Endodermal cell (in vitro differentiated cells): ENCODE data around the gene ZNF536. TPM values are rescaled to one million over a fixed set of nuclear protein-coding genes. Genes with fewer than 3 reads are reported as not detected.

ENCODE experiments used
- DNase-seq: peaks from one replicate; pipeline ENCODE4 v3.0.0-alpha.2; 2017
- H3K27ac ChIP-seq: 2 replicates; pipeline ENCODE4 v1.5.1; 2013; ENCODE audit warnings: mild to moderate bottlenecking, low read depth, low read length, moderate library complexity
- H3K27me3 ChIP-seq: 2 replicates; pipeline ENCODE4 v1.6.1; 2013; ENCODE audit warnings: mild to moderate bottlenecking, low read length, moderate library complexity; ENCODE audit not compliant: insufficient read depth, control insufficient read depth, poor library complexity, severe bottlenecking
- H3K36me3 ChIP-seq: 2 replicates; pipeline ENCODE4 v1.7.0; 2013; ENCODE audit warnings: mild to moderate bottlenecking, low read length, moderate library complexity; ENCODE audit not compliant: control insufficient read depth, insufficient read depth
- H3K4me1 ChIP-seq: one replicate; pipeline ENCODE4 v1.7.0; 2013; ENCODE audit warnings: low read length; ENCODE audit not compliant: control insufficient read depth, insufficient read depth
- H3K4me3 ChIP-seq: 2 replicates; pipeline ENCODE4 v1.5.1; 2013; ENCODE audit warnings: mild to moderate bottlenecking, low read length, moderate library complexity
- H3K9ac ChIP-seq: 2 replicates; pipeline ENCODE4 v1.6.1; 2013; ENCODE audit warnings: mild to moderate bottlenecking, low read length, moderate library complexity; ENCODE audit not compliant: poor library complexity, severe bottlenecking; ENCODE audit errors: extremely low read depth
- H3K9me3 ChIP-seq: 2 replicates; pipeline ENCODE4 v1.6.1; 2013; ENCODE audit warnings: mild to moderate bottlenecking, low read length, moderate library complexity; ENCODE audit not compliant: control insufficient read depth
- H3K27ac Mint-ChIP-seq: 2 replicates; pipeline ENCODE4 v1.8.0; 2020; ENCODE audit warnings: mixed read lengths
- H3K27me3 Mint-ChIP-seq: 2 replicates; pipeline ENCODE4 v1.8.0; 2021; ENCODE audit warnings: mild to moderate bottlenecking, mixed read lengths; ENCODE audit not compliant: insufficient read depth
- H3K36me3 Mint-ChIP-seq: 2 replicates; pipeline ENCODE4 v1.8.0; 2020; ENCODE audit warnings: low read depth, mixed read lengths
- H3K4me1 Mint-ChIP-seq: 2 replicates; pipeline ENCODE4 v1.8.0; 2020; ENCODE audit warnings: mixed read lengths
- H3K4me3 Mint-ChIP-seq: 2 replicates; pipeline ENCODE4 v1.8.0; 2020; ENCODE audit warnings: mild to moderate bottlenecking, moderate library complexity, mixed read lengths
- H3K9me3 Mint-ChIP-seq: 2 replicates; pipeline ENCODE4 v1.8.0; 2020; ENCODE audit warnings: mild to moderate bottlenecking, mixed read lengths
- WGBS, 2 experiments: methylation state at CpG; one replicate each; pipeline versions ENCODE4 v1.1.5 to v1.1.7; 2013; ENCODE audit warnings: missing lambda C conversion rate in 2 of 2, mixed read lengths in 1 of 2; ENCODE audit not compliant: insufficient coverage in 1 of 2, insufficient read length in 1 of 2; 5-methylcytosine and 5-hydroxymethylcytosine counted together
- total RNA-seq, 2 donors: library from RNA; stranded (reverse); fragmentation: NEBNext Ultra II Directional in 1 of 2; extraction: Animal tissue kit (Norgen Biotek cat#: 25700) in 1 of 2; gene quantifications; 2 replicates in 1 of 2; 3 replicates in 1 of 2; pipeline ENCODE4 v1.2.1, GENCODE V29; 2021
- TF ChIP-seq, protein P1 (sequence below): fragments of 200-600 bp; sonication (generic); conservative IDR thresholded peaks from 2 replicates; pipeline ENCODE4 v1.5.0; 2021; ENCODE audit warnings: antibody characterized with exemption, mild to moderate bottlenecking

The ZNF536 gene
- total RNA-seq, 2 donors from 2014 or later: not detected

GRCh38 chr19:30401956-30402355 lies 29.8 kb downstream of the ZNF536 start:
- no peaks in the 10 kb centered on the region for H3K27me3 ChIP-seq
- TF ChIP-seq, protein P1, sequence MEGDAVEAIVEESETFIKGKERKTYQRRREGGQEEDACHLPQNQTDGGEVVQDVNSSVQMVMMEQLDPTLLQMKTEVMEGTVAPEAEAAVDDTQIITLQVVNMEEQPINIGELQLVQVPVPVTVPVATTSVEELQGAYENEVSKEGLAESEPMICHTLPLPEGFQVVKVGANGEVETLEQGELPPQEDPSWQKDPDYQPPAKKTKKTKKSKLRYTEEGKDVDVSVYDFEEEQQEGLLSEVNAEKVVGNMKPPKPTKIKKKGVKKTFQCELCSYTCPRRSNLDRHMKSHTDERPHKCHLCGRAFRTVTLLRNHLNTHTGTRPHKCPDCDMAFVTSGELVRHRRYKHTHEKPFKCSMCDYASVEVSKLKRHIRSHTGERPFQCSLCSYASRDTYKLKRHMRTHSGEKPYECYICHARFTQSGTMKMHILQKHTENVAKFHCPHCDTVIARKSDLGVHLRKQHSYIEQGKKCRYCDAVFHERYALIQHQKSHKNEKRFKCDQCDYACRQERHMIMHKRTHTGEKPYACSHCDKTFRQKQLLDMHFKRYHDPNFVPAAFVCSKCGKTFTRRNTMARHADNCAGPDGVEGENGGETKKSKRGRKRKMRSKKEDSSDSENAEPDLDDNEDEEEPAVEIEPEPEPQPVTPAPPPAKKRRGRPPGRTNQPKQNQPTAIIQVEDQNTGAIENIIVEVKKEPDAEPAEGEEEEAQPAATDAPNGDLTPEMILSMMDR: no peak
- peaks cover under 1% of the 10 kb centered on the region for H3K27me3 Mint-ChIP-seq
- no peaks in the 10 kb centered on the region for H3K36me3 ChIP-seq
- no peaks in the 10 kb centered on the region for H3K9me3 Mint-ChIP-seq
- no peak for DNase-seq
- H3K4me3 Mint-ChIP-seq: no peak overlapping the region
- H3K9ac ChIP-seq: no peak overlapping the region
- H3K27ac Mint-ChIP-seq: no peak overlapping the region
- no peak overlapping the region for H3K27ac ChIP-seq
- WGBS, 2 experiments: 89 to 93% methylated on average over 3 to 4 of the region's 4 CpGs
- H3K9me3 ChIP-seq: no peaks in the 10 kb centered on the region
- H3K4me3 ChIP-seq: no peak overlapping the region
- no peaks in the 10 kb centered on the region for H3K36me3 Mint-ChIP-seq
- H3K4me1 ChIP-seq: no peaks in the 10 kb centered on the region
- no peaks in the 10 kb centered on the region for H3K4me1 Mint-ChIP-seq

DNA sequence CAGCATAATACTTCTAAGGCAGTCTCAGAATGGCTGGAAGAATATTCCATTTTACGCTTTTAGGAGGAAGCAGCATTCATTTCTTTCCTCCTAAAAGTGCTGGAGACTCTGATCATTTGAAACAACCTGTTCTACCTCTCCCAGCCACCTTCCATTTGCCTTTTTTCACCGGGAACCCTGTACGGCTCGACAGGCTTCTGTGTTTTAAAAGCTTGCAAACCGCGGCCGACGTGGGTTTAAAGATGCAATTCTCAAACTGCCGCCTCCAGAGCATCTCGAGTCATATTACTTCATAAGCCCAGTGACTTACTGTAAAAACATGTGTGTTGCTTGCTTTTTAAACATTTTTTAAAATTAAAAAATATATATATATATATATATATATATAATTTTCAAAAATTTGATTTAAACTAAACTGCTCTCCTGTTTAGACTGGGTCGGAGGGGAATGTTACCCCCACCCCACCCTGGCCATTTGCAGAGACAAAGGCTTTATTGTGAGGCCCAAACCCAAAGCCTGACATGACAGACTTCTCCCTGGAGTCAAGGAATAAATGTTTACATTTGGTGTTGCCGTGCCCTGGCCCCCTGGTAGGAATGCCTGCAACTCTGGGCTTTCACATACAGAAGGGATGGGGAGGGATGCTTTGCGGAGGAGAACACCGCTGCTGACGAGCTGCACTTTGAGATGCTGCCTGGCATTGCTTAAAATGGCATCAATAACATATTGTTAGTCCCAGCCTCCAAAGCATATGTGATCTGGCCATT lies 30.4 kb downstream of the ZNF536 start:
- TF ChIP-seq, protein P1: no peak
- 69 to 82% methylated on average over 4 to 15 of the region's 15 CpGs for WGBS, 2 experiments
- H3K27ac ChIP-seq: no peak overlapping the region
- no peaks in the 10 kb centered on the region for H3K9me3 Mint-ChIP-seq
- no peak for DNase-seq
- H3K4me3 Mint-ChIP-seq: no peak overlapping the region
- H3K9ac ChIP-seq: no peak overlapping the region
- H3K9me3 ChIP-seq: no peaks in the 10 kb centered on the region
- H3K27me3 ChIP-seq: no peaks in the 10 kb centered on the region
- H3K27ac Mint-ChIP-seq: no peak overlapping the region
- H3K4me3 ChIP-seq: no peak overlapping the region
- H3K27me3 Mint-ChIP-seq: no peaks in the 10 kb centered on the region
- H3K4me1 Mint-ChIP-seq: no peaks in the 10 kb centered on the region
- H3K4me1 ChIP-seq: no peaks in the 10 kb centered on the region
- no peaks in the 10 kb centered on the region for H3K36me3 Mint-ChIP-seq
- H3K36me3 ChIP-seq: no peaks in the 10 kb centered on the region

DNA sequence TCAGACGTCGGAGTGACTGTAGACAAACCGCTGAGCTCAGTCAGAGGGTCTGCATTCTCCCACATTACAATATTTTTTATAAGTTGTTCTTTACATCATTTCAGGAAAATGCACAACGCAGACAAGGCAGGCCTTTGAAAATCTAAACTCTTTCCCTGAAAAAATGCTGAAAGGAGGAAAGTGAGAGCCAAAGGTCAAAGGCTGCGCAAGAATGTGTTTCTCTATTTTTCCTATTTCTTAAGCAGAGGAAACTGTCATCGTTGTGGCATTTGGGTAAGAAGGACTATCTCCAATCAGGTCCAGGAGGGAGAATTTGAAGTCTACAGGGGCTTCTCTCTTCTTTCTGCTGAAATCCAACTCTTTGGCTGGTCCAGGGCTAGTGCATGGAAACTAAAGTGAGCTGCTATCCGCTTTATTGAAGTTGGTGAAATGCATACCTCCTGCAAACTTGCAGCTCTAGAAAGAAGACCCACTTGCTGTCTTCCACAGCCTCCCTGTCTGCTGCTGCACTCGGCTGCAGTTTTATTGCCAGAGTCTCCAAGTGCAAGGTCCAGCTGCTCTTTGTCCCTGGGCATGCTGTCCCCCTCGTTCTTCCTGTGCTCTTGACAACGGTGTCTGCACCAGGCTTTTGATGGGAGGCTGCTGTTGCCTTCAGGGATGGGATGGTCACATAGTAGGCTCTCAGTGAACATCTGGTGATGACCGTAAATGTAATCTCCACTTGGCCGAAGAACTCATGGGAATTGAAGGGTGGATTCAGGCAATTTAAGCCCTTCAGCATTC lies 31.2 kb downstream of the ZNF536 start:
- TF ChIP-seq, protein P1: no peak
- Histone ChIP-seq H3K36me3 (no peaks in the 10 kb centered on the region), H3K27ac (no peak overlapping the region), H3K9ac (no peak overlapping the region), H3K9me3 (no peaks in the 10 kb centered on the region), H3K27me3 (no peaks in the 10 kb centered on the region), H3K4me3 (no peak overlapping the region), H3K4me1 (no peaks in the 10 kb centered on the region)
- DNase-seq: no peak
- Mint-ChIP-seq H3K27ac (no peak overlapping the region), H3K9me3 (no peaks in the 10 kb centered on the region), H3K36me3 (no peaks in the 10 kb centered on the region), H3K4me3 (no peak overlapping the region), H3K27me3 (no peaks in the 10 kb centered on the region), H3K4me1 (no peaks in the 10 kb centered on the region)
- 88 to 93% methylated on average over 8 to 12 of the region's 12 CpGs for WGBS, 2 experiments
